OCI-LY7 (cell line): ENCODE data around the gene CCDC9B. TPM values are rescaled to one million over a fixed set of nuclear protein-coding genes. Genes with fewer than 3 reads are reported as not detected.

Experiments
- BruUV-seq: library from RNA; stranded (reverse); fragments of 400-500 nt; replicated peaks from 2 replicates; lab custom pipeline; 2021; lab: Mats Ljungman, UMichigan
- CTCF ChIA-PET: fragments of 300-600 bp; sonication (Branson Sonifier 250); formaldehyde crosslinking; loops from one replicate; lab custom pipeline; 2022; ENCODE audit warnings: antibody characterized with exemption; ENCODE audit not compliant: unreplicated experiment; lab: Charles Lee
- POLR2A ChIA-PET: fragments of 300-600 bp; sonication (Branson Sonifier 250); formaldehyde crosslinking; loops from one replicate; lab custom pipeline; 2022; ENCODE audit warnings: antibody characterized with exemption; lab: Charles Lee
- DNase-seq: peaks from one replicate; pipeline ENCODE4 v3.0.0-alpha.2; 2015; ENCODE audit warnings: low spot score
- H2AFZ ChIP-seq: fragments of 200-600 bp; sonication (generic), shearing (Covaris generic); 2 replicates; pipeline ENCODE4 v1.6.1; 2014; ENCODE audit warnings: mild to moderate bottlenecking, antibody characterized with exemption, low read length, moderate library complexity
- H3K27ac ChIP-seq: fragments of 200-600 bp; sonication (generic); 2 replicates; pipeline ENCODE4 v1.5.1; 2014; ENCODE audit warnings: mixed run types, low read depth, mild to moderate bottlenecking, moderate library complexity, low read length, inconsistent platforms; ENCODE audit not compliant: poor library complexity, severe bottlenecking
- H3K36me3 ChIP-seq: fragments of 200-600 bp; sonication (generic); 2 replicates; pipeline ENCODE4 v1.6.1; 2014; ENCODE audit warnings: mild to moderate bottlenecking, antibody characterized with exemption, low read length, moderate library complexity, mixed read lengths; ENCODE audit not compliant: insufficient read depth
- H3K4me1 ChIP-seq: fragments of 200-600 bp; sonication (generic); 2 replicates; pipeline ENCODE4 v1.5.1; 2014; ENCODE audit warnings: mild to moderate bottlenecking, low read length; ENCODE audit not compliant: insufficient read depth, poor library complexity, severe bottlenecking
- H3K4me2 ChIP-seq: fragments of 200-600 bp; sonication (generic); 2 replicates; pipeline ENCODE4 v1.6.1; 2014; ENCODE audit warnings: mild to moderate bottlenecking, low read length
- H3K4me3 ChIP-seq: fragments of 200-600 bp; sonication (generic); 2 replicates; pipeline ENCODE4 v1.5.1; 2014; ENCODE audit warnings: mild to moderate bottlenecking, low read depth, low read length; ENCODE audit not compliant: poor library complexity, severe bottlenecking
- H3K79me2 ChIP-seq: fragments of 200-600 bp; sonication (generic); 2 replicates; pipeline ENCODE4 v1.6.1; 2016; ENCODE audit warnings: low read depth, mild to moderate bottlenecking, low read length, moderate library complexity, mixed read lengths; ENCODE audit not compliant: insufficient read depth
- H3K9me2 ChIP-seq: fragments of 200-600 bp; sonication (generic); 2 replicates; pipeline ENCODE4 v1.6.1; 2016; ENCODE audit warnings: mild to moderate bottlenecking, low read length, mixed read lengths; ENCODE audit not compliant: insufficient read depth
- H3K9me3 ChIP-seq: fragments of 200-600 bp; sonication (generic); 2 replicates; pipeline ENCODE4 v1.6.1; 2014; ENCODE audit warnings: mild to moderate bottlenecking, mixed run types, low read length, mixed read lengths
- H4K20me1 ChIP-seq: fragments of 200-600 bp; sonication (generic); 2 replicates; pipeline ENCODE4 v1.6.1; 2014; ENCODE audit warnings: mild to moderate bottlenecking, antibody characterized with exemption, low read length, moderate library complexity, mixed read lengths; ENCODE audit not compliant: insufficient read depth
- EZH2phosphoT487 ChIP-seq: fragments of 200-600 bp; sonication (generic); IDR thresholded peaks from 2 replicates; pipeline ENCODE4 v1.6.1; 2018; ENCODE audit warnings: low read depth, borderline replicate concordance, mild to moderate bottlenecking, mixed run types, antibody characterized with exemption, low read length, moderate library complexity, mixed read lengths
- intact Hi-C: fragments of 100-400 bp; cut with micrococcal nuclease; formaldehyde crosslinking; loops from one replicate; pipeline ENCODE4 v1.10.0; 2022; ENCODE audit not compliant: unreplicated experiment
- total RNA-seq, 2 experiments: library from RNA; depleted of rRNA in 1 of 2; stranded (reverse); fragments of >200 nt in 1 of 2; shearing (Covaris generic) in 1 of 2; gene quantifications; 2 replicates each; pipeline ENCODE4 v1.2.3, GENCODE V29; 2014 to 2022
- TF ChIP-seq, protein P1 (sequence below): fragments of 200-600 bp; sonication (generic); conservative IDR thresholded peaks from 2 replicates; pipeline ENCODE4 v1.5.1; 2014; ENCODE audit warnings: mild to moderate bottlenecking, antibody characterized with exemption, low read length, moderate library complexity, mixed read lengths

CCDC9B gene
- total RNA-seq, 2 experiments from 2014 or later: 1.4 TPM; not detected in 1

GRCh38 chr15:40366457-40367370, 26.0 kb upstream of the CCDC9B start:
- peak overlapping the region; percentile 72; the same call in 1 of the 2 replicates for H3K4me2 ChIP-seq
- H3K36me3 ChIP-seq: no peaks in the 10 kb centered on the region
- H3K9me3 ChIP-seq: no peaks in the 10 kb centered on the region
- no peak overlapping the region for H3K4me3 ChIP-seq
- H3K27ac ChIP-seq: no peak overlapping the region
- BruUV-seq: no TSS peak
- H2AFZ ChIP-seq: no peak overlapping the region
- no peak for DNase-seq
- CTCF ChIA-PET: no interaction called here
- H3K79me2 ChIP-seq: no peaks in the 10 kb centered on the region
- no peak for TF ChIP-seq EZH2phosphoT487
- TF ChIP-seq, protein P1, sequence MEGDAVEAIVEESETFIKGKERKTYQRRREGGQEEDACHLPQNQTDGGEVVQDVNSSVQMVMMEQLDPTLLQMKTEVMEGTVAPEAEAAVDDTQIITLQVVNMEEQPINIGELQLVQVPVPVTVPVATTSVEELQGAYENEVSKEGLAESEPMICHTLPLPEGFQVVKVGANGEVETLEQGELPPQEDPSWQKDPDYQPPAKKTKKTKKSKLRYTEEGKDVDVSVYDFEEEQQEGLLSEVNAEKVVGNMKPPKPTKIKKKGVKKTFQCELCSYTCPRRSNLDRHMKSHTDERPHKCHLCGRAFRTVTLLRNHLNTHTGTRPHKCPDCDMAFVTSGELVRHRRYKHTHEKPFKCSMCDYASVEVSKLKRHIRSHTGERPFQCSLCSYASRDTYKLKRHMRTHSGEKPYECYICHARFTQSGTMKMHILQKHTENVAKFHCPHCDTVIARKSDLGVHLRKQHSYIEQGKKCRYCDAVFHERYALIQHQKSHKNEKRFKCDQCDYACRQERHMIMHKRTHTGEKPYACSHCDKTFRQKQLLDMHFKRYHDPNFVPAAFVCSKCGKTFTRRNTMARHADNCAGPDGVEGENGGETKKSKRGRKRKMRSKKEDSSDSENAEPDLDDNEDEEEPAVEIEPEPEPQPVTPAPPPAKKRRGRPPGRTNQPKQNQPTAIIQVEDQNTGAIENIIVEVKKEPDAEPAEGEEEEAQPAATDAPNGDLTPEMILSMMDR: no peak
- intact Hi-C loops: no loop called here
- peaks cover 9% of the 10 kb centered on the region for H3K4me1 ChIP-seq
- POLR2A ChIA-PET: no interaction called here
- no peaks in the 10 kb centered on the region for H4K20me1 ChIP-seq
- H3K9me2 ChIP-seq: no peaks in the 10 kb centered on the region

- ChIA-PET CTCF (no interaction called here), POLR2A (no interaction called here)
- intact Hi-C loops: no loop called here
- no peak for DNase-seq
- TF ChIP-seq EZH2phosphoT487: no peak
- TF ChIP-seq, protein P1: no peak
- H3K4me3 ChIP-seq: no peak overlapping the region
- H3K36me3 ChIP-seq: no peaks in the 10 kb centered on the region
- no TSS peak for BruUV-seq
- H3K27ac ChIP-seq: no peak overlapping the region
- no peak overlapping the region for H2AFZ ChIP-seq
- H3K4me2 ChIP-seq: no peak overlapping the region
- H4K20me1 ChIP-seq: no peaks in the 10 kb centered on the region
- no peaks in the 10 kb centered on the region for H3K9me3 ChIP-seq
- H3K4me1 ChIP-seq: peaks cover 9% of the 10 kb centered on the region
- no peaks in the 10 kb centered on the region for H3K9me2 ChIP-seq
- no peaks in the 10 kb centered on the region for H3K79me2 ChIP-seq
Observed at GRCh38 chr15:40365624-40366456, 25.1 kb upstream of the CCDC9B start.
